MM.1S (cell line): ENCODE measurements around the gene PTPRD.

Source experiments
- DNase-seq: peaks from one replicate; pipeline ENCODE4 v3.0.0-alpha.2; 2015
- H2AFZ ChIP-seq: fragments of 300-600 bp; sonication (generic); 2 replicates; pipeline ENCODE4 v1.6.0; 2016; ENCODE audit warnings: antibody characterized with exemption, low read length
- H3F3A ChIP-seq: fragments of 300-600 bp; sonication (generic); 2 replicates; pipeline ENCODE4 v1.6.1; 2016; ENCODE audit warnings: mild to moderate bottlenecking, antibody characterized with exemption, low read length, moderate library complexity, mixed read lengths; ENCODE audit not compliant: insufficient read depth
- H3K27ac ChIP-seq: fragments of 300-600 bp; sonication (generic); 2 replicates; pipeline ENCODE4 v1.5.1; 2016; ENCODE audit warnings: mild to moderate bottlenecking, low read length
- H3K27me3 ChIP-seq: fragments of 300-600 bp; sonication (generic); replicated peaks from 2 replicates; pipeline ENCODE4 v1.6.0; 2016; ENCODE audit warnings: low read length; ENCODE audit not compliant: insufficient read depth
- H3K36me3 ChIP-seq: fragments of 300-600 bp; sonication (generic); replicated peaks from 2 replicates; pipeline ENCODE4 v1.6.1; 2016; ENCODE audit warnings: mild to moderate bottlenecking, low read length, mixed read lengths; ENCODE audit not compliant: insufficient read depth
- H3K4me1 ChIP-seq: fragments of 300-600 bp; sonication (generic); 2 replicates; pipeline ENCODE4 v1.6.1; 2016; ENCODE audit warnings: low read length, mixed read lengths
- H3K4me2 ChIP-seq: fragments of 300-600 bp; sonication (generic); 2 replicates; pipeline ENCODE4 v1.6.0; 2016; ENCODE audit warnings: low read depth, low read length
- H3K4me3 ChIP-seq: fragments of 300-600 bp; sonication (generic); 2 replicates; pipeline ENCODE4 v1.5.1; 2016; ENCODE audit warnings: low read length, mixed read lengths
- H3K79me2 ChIP-seq: fragments of 300-600 bp; sonication (generic); 2 replicates; pipeline ENCODE4 v1.6.1; 2016; ENCODE audit warnings: mixed run types, low read length, mixed read lengths
- H3K9ac ChIP-seq: fragments of 300-600 bp; sonication (generic); 2 replicates; pipeline ENCODE4 v1.6.1; 2016; ENCODE audit warnings: low read length, mixed read lengths
- H3K9me2 ChIP-seq: fragments of 300-600 bp; sonication (generic); replicated peaks from 2 replicates; pipeline ENCODE4 v1.6.1; 2016; ENCODE audit warnings: mild to moderate bottlenecking, low read length, mixed read lengths; ENCODE audit not compliant: insufficient read depth
- H3K9me3 ChIP-seq: fragments of 300-600 bp; sonication (generic); replicated peaks from 2 replicates; pipeline ENCODE4 v1.6.1; 2016; ENCODE audit warnings: mild to moderate bottlenecking, low read length, mixed read lengths; ENCODE audit not compliant: insufficient read depth
- H4K20me1 ChIP-seq: fragments of 300-600 bp; sonication (generic); 2 replicates; pipeline ENCODE4 v1.6.1; 2016; ENCODE audit warnings: mild to moderate bottlenecking, low read length, moderate library complexity, mixed read lengths; ENCODE audit not compliant: insufficient read depth
- CTCF ChIP-seq: fragments of 300-600 bp; sonication (generic); IDR thresholded peaks from 2 replicates; pipeline ENCODE4 v1.5.1; 2016; ENCODE audit warnings: antibody characterized with exemption, low read length, mixed read lengths
- EZH2 ChIP-seq: fragments of 300-600 bp; sonication (generic); optimal IDR thresholded peaks from 2 replicates; pipeline ENCODE3; 2017; ENCODE audit warnings: low read depth, mild to moderate bottlenecking, antibody characterized with exemption, low read length, mixed read lengths
- EZH2phosphoT487 ChIP-seq: fragments of 300-600 bp; sonication (generic); IDR thresholded peaks from 2 replicates; pipeline ENCODE4 v1.6.1; 2018; ENCODE audit warnings: antibody characterized with exemption, low read length

The PTPRD gene

DNA sequence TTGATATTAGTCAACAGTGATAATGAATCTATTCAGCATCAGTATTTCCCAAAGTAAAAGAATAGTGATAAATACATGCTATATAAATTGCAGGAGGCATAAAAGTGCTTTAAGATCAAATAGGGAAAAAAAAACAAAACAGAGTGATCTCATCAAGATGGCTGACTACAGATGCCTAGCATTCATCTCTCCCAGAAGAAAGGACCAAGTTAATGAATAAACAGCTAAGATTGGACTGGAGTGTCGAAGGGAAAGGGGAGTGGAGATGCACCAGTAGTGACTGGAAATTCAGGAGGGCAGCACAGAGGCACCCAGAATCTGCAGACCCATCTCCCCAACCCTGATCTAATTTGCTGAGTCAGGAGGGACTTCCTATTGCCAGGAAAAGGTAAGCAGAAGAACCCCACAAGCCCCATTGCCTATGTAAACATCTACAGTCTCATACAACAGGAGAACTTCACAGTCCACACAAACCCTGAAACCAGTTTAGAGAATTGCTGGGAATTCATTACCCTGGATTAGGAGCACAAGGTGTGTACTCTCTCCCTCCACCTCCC, 699.4 kb downstream of the PTPRD start:
- Histone ChIP-seq H3K9me3 (no peaks in the 10 kb centered on the region), H4K20me1 (no peaks in the 10 kb centered on the region), H3K4me2 (no peak overlapping the region), H3K4me1 (peaks cover 12% of the 10 kb centered on the region), H3K9me2 (no peaks in the 10 kb centered on the region), H2AFZ (peak overlapping the region; percentile 39), H3K36me3 (no peaks in the 10 kb centered on the region), H3K27ac (no peak overlapping the region), H3K79me2 (no peaks in the 10 kb centered on the region), H3K4me3 (no peak overlapping the region), H3K9ac (no peak overlapping the region), H3K27me3 (no peaks in the 10 kb centered on the region), H3F3A (no peaks in the 10 kb centered on the region)
- DNase-seq, result no peak
- TF ChIP-seq EZH2 (no peak), CTCF (no peak), EZH2phosphoT487 (no peak)

DNA sequence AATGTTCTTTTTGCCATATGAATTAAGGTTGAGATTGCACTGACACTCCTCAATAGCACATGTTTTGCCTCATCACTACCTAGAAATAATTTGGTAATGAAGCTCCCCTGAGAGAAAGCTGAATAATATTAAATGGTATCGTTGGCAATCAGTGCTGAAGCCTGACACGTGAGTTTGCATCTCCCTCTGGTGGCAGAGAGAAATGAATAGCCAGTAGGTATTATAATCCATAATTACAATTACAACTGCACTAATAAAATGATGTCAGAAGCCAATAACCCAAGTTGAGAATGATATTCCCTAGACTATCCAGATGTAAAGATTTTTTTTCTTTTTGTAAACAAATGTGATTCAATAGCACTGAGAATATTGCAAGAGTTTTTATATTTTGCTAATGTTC, 700.3 kb downstream of the PTPRD start:
- Histone ChIP-seq H3K4me3 (no peak overlapping the region), H3K79me2 (no peaks in the 10 kb centered on the region), H2AFZ (no peak overlapping the region), H3K36me3 (no peaks in the 10 kb centered on the region), H4K20me1 (no peaks in the 10 kb centered on the region), H3K9me3 (no peaks in the 10 kb centered on the region), H3K9ac (no peak overlapping the region), H3K4me2 (peak overlapping the region; percentile 15; the same call in 1 of the 2 replicates), H3K4me1 (peaks cover 12% of the 10 kb centered on the region), H3K27ac (no peak overlapping the region), H3K27me3 (no peaks in the 10 kb centered on the region), H3F3A (no peaks in the 10 kb centered on the region), H3K9me2 (no peaks in the 10 kb centered on the region)
- peak; percentile 56 for DNase-seq
- TF ChIP-seq EZH2phosphoT487, result no peak
- TF ChIP-seq CTCF, result peak; percentile 70

DNA sequence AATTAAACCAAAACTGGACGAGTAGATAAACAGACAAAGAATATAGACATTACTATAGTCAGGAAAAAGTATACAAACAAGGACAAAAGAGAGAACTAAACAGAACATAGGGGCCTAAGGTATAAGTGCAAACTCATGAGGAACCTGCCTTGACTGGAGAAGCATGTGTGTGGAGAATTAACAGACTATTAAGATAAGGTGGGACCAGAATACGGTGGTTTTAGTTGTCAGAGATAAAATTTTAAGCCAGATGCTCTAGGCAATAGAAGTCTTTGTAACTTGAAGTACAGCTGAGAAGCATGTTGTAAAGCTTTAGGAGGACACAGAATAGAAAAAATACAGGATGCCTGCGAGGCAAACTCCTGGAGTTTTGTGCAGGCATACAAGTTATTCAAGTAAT, 707.1 kb downstream of the PTPRD start:
- H3K9me2 ChIP-seq, result no peaks in the 10 kb centered on the region
- no peak for TF ChIP-seq CTCF
- TF ChIP-seq EZH2phosphoT487, result no peak
- no peak for TF ChIP-seq EZH2
- H3K9ac ChIP-seq, result no peak overlapping the region
- H3K4me3 ChIP-seq, result no peak overlapping the region
- H2AFZ ChIP-seq, result no peak overlapping the region
- H3K9me3 ChIP-seq, result no peaks in the 10 kb centered on the region
- no peak overlapping the region for H3K4me2 ChIP-seq
- H3K79me2 ChIP-seq, result no peaks in the 10 kb centered on the region
- H3K36me3 ChIP-seq, result no peaks in the 10 kb centered on the region
- no peaks in the 10 kb centered on the region for H3K4me1 ChIP-seq
- no peak overlapping the region for H3K27ac ChIP-seq
- H3F3A ChIP-seq, result no peaks in the 10 kb centered on the region
- no peaks in the 10 kb centered on the region for H4K20me1 ChIP-seq
- H3K27me3 ChIP-seq, result no peaks in the 10 kb centered on the region
- no peak for DNase-seq
